SK-N-SH (cell line): Measurements from ENCODE around the gene OSBP2.

Source experiments
- IRF3 ChIP-seq: fragments of 150-350 bp; IDR thresholded peaks from 2 replicates; pipeline ENCODE4 v1.6.1; 2016; ENCODE audit warnings: mild to moderate bottlenecking, low read depth, low read length
- MAX ChIP-seq: IDR thresholded peaks from 2 replicates; pipeline ENCODE4 v1.4.0; 2012; ENCODE audit warnings: low read depth
- NFIC ChIP-seq: IDR thresholded peaks from 2 replicates; pipeline ENCODE4 v1.4.0; 2012; ENCODE audit warnings: borderline replicate concordance
- REST ChIP-seq: IDR thresholded peaks from 2 replicates; pipeline ENCODE4 v1.6.1; 2012; ENCODE audit warnings: mild to moderate bottlenecking, low read depth, low read length, moderate library complexity
- RXRA ChIP-seq: IDR thresholded peaks from 2 replicates; pipeline ENCODE4 v1.4.0; 2012; ENCODE audit warnings: low read depth, mild to moderate bottlenecking, borderline replicate concordance
- SIN3A ChIP-seq: IDR thresholded peaks from 2 replicates; pipeline ENCODE4 v1.6.1; 2012; ENCODE audit warnings: low read depth, mild to moderate bottlenecking, low read length, moderate library complexity, borderline replicate concordance
- TCF12 ChIP-seq: IDR thresholded peaks from 2 replicates; pipeline ENCODE4 v1.4.0; 2012

DNA sequence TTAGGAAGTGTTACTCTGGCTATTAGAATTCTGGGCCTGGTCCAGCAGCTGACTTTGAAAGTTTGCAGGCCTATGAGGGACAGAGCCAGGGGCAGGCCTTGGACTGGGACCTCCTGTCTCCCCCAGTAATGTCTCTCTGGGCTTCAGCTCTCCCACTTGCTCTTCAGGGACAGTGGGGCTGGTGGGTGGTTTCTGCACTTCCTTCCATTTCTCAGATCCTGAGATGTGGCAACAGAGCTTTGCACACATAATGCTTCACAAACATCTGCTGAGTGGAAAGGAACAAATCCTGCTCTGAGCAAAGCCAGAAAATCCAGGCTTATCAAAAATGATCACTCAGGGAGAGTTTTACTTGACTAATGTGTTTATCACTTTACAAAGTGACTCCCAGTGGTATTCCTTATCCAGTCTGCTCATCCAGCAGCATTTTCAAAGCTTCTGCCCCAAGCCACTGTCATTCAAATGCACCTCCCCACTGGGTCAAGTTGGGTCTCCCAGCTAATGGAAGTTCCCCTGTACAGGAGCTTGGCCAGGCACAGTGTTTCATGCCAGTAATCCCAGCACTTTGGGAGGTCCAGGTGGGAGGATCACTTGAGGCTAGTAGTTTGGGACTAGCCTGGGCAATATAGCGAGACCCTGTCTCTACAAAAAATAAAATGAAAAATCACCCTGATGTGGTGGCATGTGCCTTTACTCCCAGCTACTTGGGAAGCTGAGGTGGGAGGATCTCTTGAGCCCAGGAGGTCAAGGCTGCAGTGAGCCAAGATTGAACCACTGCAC lies 13.5 kb upstream of the OSBP2 start:
- TF ChIP-seq IRF3: no peak
- no peak for TF ChIP-seq TCF12
- no peak for TF ChIP-seq RXRA
- no peak for TF ChIP-seq NFIC
- TF ChIP-seq MAX: no peak
- TF ChIP-seq SIN3A: no peak
- TF ChIP-seq REST: no peak
